Raji (cell line): ENCODE results near the gene OSBPL5.

Source experiments
- POLR2A ChIP-seq: IDR thresholded peaks from 2 replicates; pipeline ENCODE4 v1.6.1; 2011; ENCODE audit warnings: low read depth, low read length, control low read depth; ENCODE audit not compliant: insufficient read depth

OSBPL5 gene

GRCh38 chr11:3123305-3123704, 41.8 kb downstream of the OSBPL5 start:
- no peak for TF ChIP-seq POLR2A

- TF ChIP-seq POLR2A: no peak
Measured at GRCh38 chr11:3122775-3123201, 42.3 kb downstream of the OSBPL5 start.

- TF ChIP-seq POLR2A: no peak
Measured at GRCh38 chr11:3121931-3122774, 43.0 kb downstream of the OSBPL5 start.

- no peak for TF ChIP-seq POLR2A
Measured at GRCh38 chr11:3121416-3121815, 43.7 kb downstream of the OSBPL5 start.

- TF ChIP-seq POLR2A: no peak
Measured at GRCh38 chr11:3120071-3120792, 44.9 kb downstream of the OSBPL5 start.

GRCh38 chr11:3119141-3119821, 45.8 kb downstream of the OSBPL5 start:
- TF ChIP-seq POLR2A: no peak

GRCh38 chr11:3115321-3115720, 49.8 kb downstream of the OSBPL5 start:
- TF ChIP-seq POLR2A: no peak

- no peak for TF ChIP-seq POLR2A
Measured at GRCh38 chr11:3111919-3112690, 53.0 kb downstream of the OSBPL5 start.

GRCh38 chr11:3111466-3111865, 53.6 kb downstream of the OSBPL5 start:
- no peak for TF ChIP-seq POLR2A

GRCh38 chr11:3109921-3110706, 55.0 kb downstream of the OSBPL5 start:
- TF ChIP-seq POLR2A: no peak

GRCh38 chr11:3109434-3109833, 55.7 kb downstream of the OSBPL5 start:
- TF ChIP-seq POLR2A: no peak

GRCh38 chr11:3108183-3108721, 56.9 kb downstream of the OSBPL5 start:
- no peak for TF ChIP-seq POLR2A

GRCh38 chr11:3107608-3108182, 57.4 kb downstream of the OSBPL5 start:
- no peak for TF ChIP-seq POLR2A
